ENCODE results near the gene RELN. TPM values are rescaled to one million over a fixed set of nuclear protein-coding genes. Genes with fewer than 3 reads are reported as not detected.

The RELN gene
- total RNA-seq, 4 donors from 2014 or later: 1.0 to 3.5 (median 1.3) TPM

GRCh38 chr7:103597606-103598005 lies 391.9 kb downstream of the RELN start:
- WGBS, 2 donors: 71 to 76% methylated on average over 2 of the region's 2 CpGs
- intact Hi-C loops (cut with DNase I; ENCODE audit: low total_unique reads): no loop called here
- no peak overlapping the region for H3K4me3 ChIP-seq (ENCODE audit: low read depth, poor library complexity, severe bottlenecking)
- DNase-seq (ENCODE audit: low spot score in 2 of 2): no peak
- TF ChIP-seq CTCF (IDR thresholded peaks at IDR 0.05): no peak
- TF ChIP-seq POLR2A (IDR thresholded peaks at IDR 0.05): no peak

- DNase-seq (ENCODE audit: low spot score in 2 of 2): no peak
- H3K4me3 ChIP-seq (ENCODE audit: low read depth, poor library complexity, severe bottlenecking): no peak overlapping the region
- intact Hi-C loops (cut with DNase I; ENCODE audit: low total_unique reads): no loop called here
- WGBS, 2 donors: 75 to 85% methylated on average over 5 of the region's 5 CpGs
- no peak for TF ChIP-seq CTCF (IDR thresholded peaks at IDR 0.05)
- TF ChIP-seq POLR2A (IDR thresholded peaks at IDR 0.05): no peak
Measured at GRCh38 chr7:103594186-103594585, 395.3 kb downstream of the RELN start.

- no peak overlapping the region for H3K4me3 ChIP-seq (ENCODE audit: low read depth, poor library complexity, severe bottlenecking)
- no peak for DNase-seq (ENCODE audit: low spot score in 2 of 2)
- TF ChIP-seq CTCF (IDR thresholded peaks at IDR 0.05): no peak
- no peak for TF ChIP-seq POLR2A (IDR thresholded peaks at IDR 0.05)
- WGBS, 2 donors: 59 to 67% methylated on average over 2 of the region's 2 CpGs
- intact Hi-C loops (cut with DNase I; ENCODE audit: low total_unique reads): no loop called here
Measured at GRCh38 chr7:103593691-103594090, 395.8 kb downstream of the RELN start.

- no peak for TF ChIP-seq CTCF (IDR thresholded peaks at IDR 0.05)
- no peak for TF ChIP-seq POLR2A (IDR thresholded peaks at IDR 0.05)
- DNase-seq (ENCODE audit: low spot score in 2 of 2): no peak
- intact Hi-C loops (cut with DNase I; ENCODE audit: low total_unique reads): no loop called here
- no peak overlapping the region for H3K4me3 ChIP-seq (ENCODE audit: low read depth, poor library complexity, severe bottlenecking)
Measured at GRCh38 chr7:103592844-103593243, 396.6 kb downstream of the RELN start.

GRCh38 chr7:103592187-103592586 lies 397.3 kb downstream of the RELN start:
- DNase-seq (ENCODE audit: low spot score in 2 of 2): no peak
- WGBS, 2 donors: 65 to 76% methylated on average over 1 of the region's 1 CpG
- intact Hi-C loops (cut with DNase I; ENCODE audit: low total_unique reads): no loop called here
- no peak for TF ChIP-seq CTCF (IDR thresholded peaks at IDR 0.05)
- TF ChIP-seq POLR2A (IDR thresholded peaks at IDR 0.05): no peak
- no peak overlapping the region for H3K4me3 ChIP-seq (ENCODE audit: low read depth, poor library complexity, severe bottlenecking)

GRCh38 chr7:103580031-103580430 lies 409.4 kb downstream of the RELN start:
- no peak for TF ChIP-seq CTCF (IDR thresholded peaks at IDR 0.05)
- no peak for TF ChIP-seq POLR2A (IDR thresholded peaks at IDR 0.05)
- WGBS, 2 donors: 82 to 85% methylated on average over 2 of the region's 2 CpGs

More at GRCh38 chr7:103580031-103580430, 409.4 kb downstream of the RELN start:
- no peak overlapping the region for H3K4me3 ChIP-seq (ENCODE audit: low read depth, poor library complexity, severe bottlenecking)
- DNase-seq (ENCODE audit: low spot score in 2 of 2): no peak
- intact Hi-C loops (cut with DNase I; ENCODE audit: low total_unique reads): no loop called here

All from lower leg skin (tissue), 4 donors.